Ishikawa (cell line): ENCODE results near the gene CMYA5.

Experiments used
- CEBPB ChIP-seq: IDR thresholded peaks from 2 replicates; pipeline ENCODE4 v1.6.1; 2012
- CREB1 ChIP-seq: IDR thresholded peaks from 2 replicates; pipeline ENCODE4 v1.6.1; 2012; ENCODE audit warnings: low read depth
- EGR1 ChIP-seq: IDR thresholded peaks from 2 replicates; pipeline ENCODE4 v1.6.1; 2012
- EP300 ChIP-seq: IDR thresholded peaks from 2 replicates; pipeline ENCODE4 v1.6.1; 2012; ENCODE audit warnings: borderline replicate concordance
- FOXM1 ChIP-seq: IDR thresholded peaks from 2 replicates; pipeline ENCODE4 v1.6.1; 2012; ENCODE audit warnings: low read depth, borderline replicate concordance
- NFIC ChIP-seq: IDR thresholded peaks from 2 replicates; pipeline ENCODE4 v1.6.1; 2012
- RAD21 ChIP-seq: IDR thresholded peaks from 2 replicates; pipeline ENCODE4 v1.6.1; 2012; ENCODE audit warnings: low read depth
- TAF1 ChIP-seq: IDR thresholded peaks from 2 replicates; pipeline ENCODE4 v1.6.1; 2012; ENCODE audit warnings: low read depth, mild to moderate bottlenecking
- TCF12 ChIP-seq: IDR thresholded peaks from 2 replicates; pipeline ENCODE4 v1.6.1; 2012; ENCODE audit warnings: low read depth
- TEAD4 ChIP-seq: IDR thresholded peaks from 2 replicates; pipeline ENCODE4 v1.6.1; 2012
- USF1 ChIP-seq: IDR thresholded peaks from 2 replicates; pipeline ENCODE4 v1.6.1; 2012
- YY1 ChIP-seq: IDR thresholded peaks from 2 replicates; pipeline ENCODE4 v1.6.1; 2012; ENCODE audit warnings: low read depth
- ZBTB7A ChIP-seq: IDR thresholded peaks from 2 replicates; pipeline ENCODE4 v1.6.1; 2012; ENCODE audit warnings: low read depth
- TF ChIP-seq, protein P1 (sequence below): IDR thresholded peaks from 2 replicates; pipeline ENCODE4 v1.6.1; 2012
- TF ChIP-seq, protein P2 (sequence below): IDR thresholded peaks from 2 replicates; pipeline ENCODE4 v1.6.1; 2012; ENCODE audit warnings: low read depth, mild to moderate bottlenecking

CMYA5 gene

DNA sequence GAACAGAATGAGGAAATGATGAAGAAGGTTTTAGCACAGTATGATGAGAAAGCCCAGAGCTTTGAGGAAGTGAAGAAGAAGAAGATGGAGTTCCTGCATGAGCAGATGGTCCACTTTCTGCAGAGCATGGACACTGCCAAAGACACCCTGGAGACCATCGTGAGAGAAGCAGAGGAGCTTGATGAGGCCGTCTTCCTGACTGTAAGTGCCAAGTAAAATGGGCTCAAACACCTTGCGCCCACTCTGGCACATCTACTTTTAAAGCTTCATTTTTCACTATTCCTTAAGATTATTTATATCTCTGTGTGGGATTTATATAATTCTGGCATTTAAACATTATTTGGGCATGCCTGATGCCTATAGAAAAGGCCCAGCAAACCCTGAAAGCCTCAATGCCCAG, 55.6 kb downstream of the CMYA5 start:
- TF ChIP-seq, protein P1, sequence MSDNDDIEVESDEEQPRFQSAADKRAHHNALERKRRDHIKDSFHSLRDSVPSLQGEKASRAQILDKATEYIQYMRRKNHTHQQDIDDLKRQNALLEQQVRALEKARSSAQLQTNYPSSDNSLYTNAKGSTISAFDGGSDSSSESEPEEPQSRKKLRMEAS = no peak
- TF ChIP-seq EP300 = no peak
- TF ChIP-seq, protein P2, sequence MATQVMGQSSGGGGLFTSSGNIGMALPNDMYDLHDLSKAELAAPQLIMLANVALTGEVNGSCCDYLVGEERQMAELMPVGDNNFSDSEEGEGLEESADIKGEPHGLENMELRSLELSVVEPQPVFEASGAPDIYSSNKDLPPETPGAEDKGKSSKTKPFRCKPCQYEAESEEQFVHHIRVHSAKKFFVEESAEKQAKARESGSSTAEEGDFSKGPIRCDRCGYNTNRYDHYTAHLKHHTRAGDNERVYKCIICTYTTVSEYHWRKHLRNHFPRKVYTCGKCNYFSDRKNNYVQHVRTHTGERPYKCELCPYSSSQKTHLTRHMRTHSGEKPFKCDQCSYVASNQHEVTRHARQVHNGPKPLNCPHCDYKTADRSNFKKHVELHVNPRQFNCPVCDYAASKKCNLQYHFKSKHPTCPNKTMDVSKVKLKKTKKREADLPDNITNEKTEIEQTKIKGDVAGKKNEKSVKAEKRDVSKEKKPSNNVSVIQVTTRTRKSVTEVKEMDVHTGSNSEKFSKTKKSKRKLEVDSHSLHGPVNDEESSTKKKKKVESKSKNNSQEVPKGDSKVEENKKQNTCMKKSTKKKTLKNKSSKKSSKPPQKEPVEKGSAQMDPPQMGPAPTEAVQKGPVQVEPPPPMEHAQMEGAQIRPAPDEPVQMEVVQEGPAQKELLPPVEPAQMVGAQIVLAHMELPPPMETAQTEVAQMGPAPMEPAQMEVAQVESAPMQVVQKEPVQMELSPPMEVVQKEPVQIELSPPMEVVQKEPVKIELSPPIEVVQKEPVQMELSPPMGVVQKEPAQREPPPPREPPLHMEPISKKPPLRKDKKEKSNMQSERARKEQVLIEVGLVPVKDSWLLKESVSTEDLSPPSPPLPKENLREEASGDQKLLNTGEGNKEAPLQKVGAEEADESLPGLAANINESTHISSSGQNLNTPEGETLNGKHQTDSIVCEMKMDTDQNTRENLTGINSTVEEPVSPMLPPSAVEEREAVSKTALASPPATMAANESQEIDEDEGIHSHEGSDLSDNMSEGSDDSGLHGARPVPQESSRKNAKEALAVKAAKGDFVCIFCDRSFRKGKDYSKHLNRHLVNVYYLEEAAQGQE = no peak
- no peak for TF ChIP-seq TCF12
- TF ChIP-seq CREB1 = no peak
- TF ChIP-seq EGR1 = no peak
- TF ChIP-seq FOXM1 = no peak
- no peak for TF ChIP-seq ZBTB7A
- TF ChIP-seq CEBPB = no peak

DNA sequence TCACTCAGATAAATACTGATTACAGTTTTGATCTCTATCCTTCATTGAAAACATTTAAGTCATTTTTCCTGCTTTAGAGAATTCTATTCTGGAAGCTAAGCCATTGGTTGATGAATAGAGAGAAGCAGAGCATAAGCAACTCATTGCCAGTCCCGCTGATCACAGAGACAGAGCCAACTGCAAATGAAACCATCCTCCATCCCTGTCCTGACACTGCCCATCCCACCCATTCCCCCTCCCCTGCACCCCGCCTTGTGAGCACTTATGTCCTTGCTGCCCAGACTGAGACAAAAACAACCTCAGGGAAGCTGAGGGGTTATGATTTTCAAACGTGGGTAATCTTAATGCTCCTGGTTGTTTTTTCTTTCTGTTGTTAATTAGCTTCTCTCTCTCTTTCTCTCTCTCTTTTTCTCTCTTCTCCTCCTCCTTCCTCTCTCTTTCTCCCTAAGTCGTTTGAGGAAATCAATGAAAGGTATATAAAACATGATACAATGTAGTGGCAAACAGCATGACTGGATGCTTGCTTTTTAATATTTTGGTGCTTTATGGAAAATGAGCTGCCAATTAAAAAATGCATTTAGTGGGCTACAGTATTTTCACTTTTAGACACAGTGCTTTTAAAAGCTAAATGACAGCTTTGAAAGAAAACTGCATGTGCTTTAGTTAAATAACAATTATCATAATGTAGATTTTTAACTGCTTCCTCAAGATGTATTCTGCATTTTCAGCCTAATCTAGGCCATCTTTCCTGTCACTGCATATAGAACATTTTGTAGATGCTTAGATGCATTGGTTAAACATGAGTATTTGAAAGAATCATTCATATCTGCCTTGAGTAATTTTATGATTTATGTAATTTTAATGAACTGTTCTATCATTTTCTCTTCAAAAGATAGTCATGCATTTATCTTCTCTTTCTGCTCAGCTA, 57.3 kb downstream of the CMYA5 start:
- TF ChIP-seq USF1 (no peak), ZBTB7A (no peak), CEBPB (no peak), TCF12 (no peak), EP300 (no peak), TAF1 (no peak), YY1 (no peak), TEAD4 (no peak), NFIC (no peak), CREB1 (no peak), FOXM1 (no peak), EGR1 (no peak), RAD21 (no peak)
- TF ChIP-seq, protein P2 = no peak
- TF ChIP-seq, protein P1 = no peak

DNA sequence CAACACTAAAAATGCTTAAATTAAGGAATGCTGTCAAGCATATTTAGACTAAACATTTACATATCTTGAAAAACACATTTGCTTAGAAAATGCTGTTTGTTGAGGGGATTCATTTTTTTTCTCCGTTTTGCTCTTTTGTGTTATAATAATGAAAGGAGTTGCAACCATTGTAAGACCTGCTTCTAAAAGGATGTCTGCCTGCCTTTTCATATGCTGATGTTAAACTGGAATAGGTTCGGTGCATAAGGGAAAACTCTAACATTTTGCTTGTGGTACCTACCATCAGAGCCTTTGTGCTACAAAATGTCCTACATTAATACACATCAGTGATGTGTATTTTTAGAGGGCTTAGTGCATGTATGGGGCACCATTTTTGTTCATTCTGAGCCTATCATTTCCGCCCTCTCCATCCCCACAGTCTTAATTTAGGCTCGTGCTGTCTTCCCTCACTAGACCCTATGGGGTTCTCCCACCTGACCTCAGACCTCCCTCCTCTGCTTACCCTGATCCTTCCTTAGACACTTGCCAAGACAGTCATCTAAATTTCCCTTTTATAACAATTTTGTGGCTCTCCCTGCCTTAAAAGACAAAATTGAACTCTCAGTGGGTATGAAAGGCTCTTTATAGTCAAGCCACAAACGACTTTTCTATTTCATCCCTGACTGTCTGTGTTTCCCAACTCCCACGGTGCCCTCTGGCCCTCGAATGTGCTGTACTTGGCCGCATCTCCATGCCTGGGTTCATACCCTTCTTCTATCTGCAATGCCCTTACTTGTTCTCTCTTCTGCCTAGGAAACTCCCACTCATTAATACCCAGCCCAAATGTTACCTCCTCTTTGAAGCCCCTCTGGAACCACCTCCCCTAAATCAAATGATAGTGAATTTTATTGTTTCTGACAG, 61.2 kb downstream of the CMYA5 start:
- TF ChIP-seq ZBTB7A = no peak
- TF ChIP-seq TEAD4 = no peak
- TF ChIP-seq, protein P1 = no peak
- no peak for TF ChIP-seq NFIC
- TF ChIP-seq EP300 = no peak
- TF ChIP-seq YY1 = no peak

- TF ChIP-seq EP300 (no peak), TEAD4 (no peak)
- TF ChIP-seq, protein P2 = no peak
These were observed 63.5 kb downstream of the CMYA5 start for GRCh38 chr5:79753092-79753491.
